ENCODE results near the gene ZMYND11. TPM values are rescaled to one million over a fixed set of nuclear protein-coding genes. Genes with fewer than 3 reads are reported as not detected.

Gene ZMYND11
- total and polyA plus RNA-seq, 2 of the 8 experiments (the other 6 are each of a cell fraction or from before 2014, with no cell fraction given) = 7.5 to 26.6 TPM

GRCh38 chr10:135601-136464 lies 578 bp downstream of the ZMYND11 start (continued):
- TF ChIP-seq CBX8 (IDR thresholded peaks at IDR 0.05; ENCODE audit: borderline replicate concordance, low read depth, low read length) (no peak), TEAD4 (IDR thresholded peaks at IDR 0.05; ENCODE audit: low read depth, low read length) (no peak), TAF1 (IDR thresholded peaks at IDR 0.05; ENCODE audit: low read depth, low read length) (peak; percentile 30), HDAC2 (IDR thresholded peaks at IDR 0.05; ENCODE audit: borderline replicate concordance in 1 of 2, low read depth in 2 of 2, low read length in 2 of 2) (no peak), NANOG (IDR thresholded peaks at IDR 0.05; ENCODE audit: insufficient read depth, low read depth, low read length, poor library complexity, severe bottlenecking) (no peak), RAD21 (IDR thresholded peaks at IDR 0.05 in 1 of 2, conservative IDR thresholded peaks at IDR 0.05 in 1 of 2; ENCODE audit: low read depth in 2 of 2, low read length in 2 of 2) (no peak), RXRA (IDR thresholded peaks at IDR 0.05; ENCODE audit: insufficient read depth, low read depth, low read length) (no peak), BRCA1 (IDR thresholded peaks at IDR 0.05; ENCODE audit: low read depth, low read length) (no peak), KDM5A (IDR thresholded peaks at IDR 0.05; ENCODE audit: low read length) (no peak), SRF (IDR thresholded peaks at IDR 0.05; ENCODE audit: low read depth, low read length) (no peak), JUN (IDR thresholded peaks at IDR 0.05; ENCODE audit: low read depth, low read length) (no peak), SIN3A (conservative IDR thresholded peaks at IDR 0.05 in 1 of 2, IDR thresholded peaks at IDR 0.05 in 1 of 2; ENCODE audit: low read depth in 1 of 2, low read length in 2 of 2) (peak in 1 of 2 experiments; percentile 26; a peak in 1 of 4 replicates), EZH2 (IDR thresholded peaks at IDR 0.05; ENCODE audit: low read depth, low read length, severe bottlenecking) (no peak), EP300 (IDR thresholded peaks at IDR 0.05; ENCODE audit: borderline replicate concordance in 1 of 2, low read depth in 2 of 2, low read length in 2 of 2) (no peak), POLR2AphosphoS5 (IDR thresholded peaks at IDR 0.05; ENCODE audit: low read depth, low read length) (peak; percentile 43), CHD1 (IDR thresholded peaks at IDR 0.05; ENCODE audit: low read depth, low read length) (peak; percentile 74; the same call in 1 of the 2 replicates), SAP30 (IDR thresholded peaks at IDR 0.05; ENCODE audit: insufficient read depth, insufficient replicate concordance, low read length) (no peak), PHF8 (conservative IDR thresholded peaks at IDR 0.05; ENCODE audit: low read depth, low read length) (peak; percentile 79), GABPA (IDR thresholded peaks at IDR 0.05; ENCODE audit: borderline replicate concordance, insufficient read depth, low read length) (peak; percentile 57; the same call in 1 of the 2 replicates), TCF12 (IDR thresholded peaks at IDR 0.05; ENCODE audit: low read depth, low read length) (no peak), TBP (IDR thresholded peaks at IDR 0.05; ENCODE audit: low read depth, low read length) (no peak), POLR2A (IDR thresholded peaks at IDR 0.05; ENCODE audit: control extremely low read depth in 1 of 2, low read depth in 2 of 2, low read length in 2 of 2) (peak; percentile 33 to 51; a peak in 2 of 3 replicates), SUZ12 (IDR thresholded peaks at IDR 0.05; ENCODE audit: low read length) (0 out of 2 replicates have a peak, but pooled peaks have one; percentile 28)
